ENCODE measurements around the gene ARMC8.

ARMC8 gene

DNA sequence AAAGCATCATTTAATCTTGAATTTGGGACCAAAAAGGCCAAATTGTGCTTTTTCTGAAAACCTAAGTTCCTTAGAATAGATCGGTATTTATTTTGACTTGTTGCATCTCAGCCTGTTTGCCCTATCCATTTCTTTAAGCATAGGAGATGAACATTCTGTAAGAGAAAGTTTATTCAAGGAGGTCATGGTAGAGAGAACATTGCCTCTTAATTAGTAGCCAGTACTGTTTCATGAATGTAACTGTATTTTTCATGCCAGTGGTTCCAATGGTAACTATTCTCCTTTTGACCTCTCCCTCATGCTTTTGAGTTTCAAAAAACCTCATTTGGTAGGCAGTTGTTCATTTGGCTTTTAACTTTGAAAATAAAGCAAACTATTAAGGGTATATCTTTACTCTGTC lies 55.4 kb downstream of the ARMC8 start:
- no peak overlapping the region for H2BK5ac ChIP-seq (ENCODE audit: low read depth, low read length, poor library complexity)
- H3K23ac ChIP-seq (ENCODE audit: low read length) = no peak overlapping the region
- no peak overlapping the region for H3K27ac ChIP-seq (ENCODE audit: low read depth, low read length)
- H2AK5ac ChIP-seq (ENCODE audit: low read length) = no peak overlapping the region
- no peak overlapping the region for H3K4ac ChIP-seq (ENCODE audit: low read depth, low read length)
- H4K91ac ChIP-seq (ENCODE audit: low read depth, low read length) = no peak overlapping the region
- no peaks in the 10 kb centered on the region for H3K9me3 ChIP-seq (ENCODE audit: insufficient read depth, low read depth, low read length)
- no peak overlapping the region for H2AFZ ChIP-seq (ENCODE audit: insufficient read depth, low read length, poor library complexity)
- no peaks in the 10 kb centered on the region for H3K79me2 ChIP-seq (ENCODE audit: control insufficient read depth, insufficient read depth, low read length, poor library complexity)
- H3K79me1 ChIP-seq (ENCODE audit: low read length) = no peaks in the 10 kb centered on the region
- no peaks in the 10 kb centered on the region for H3K27me3 ChIP-seq (ENCODE audit: insufficient read depth, low read length)
- H3K18ac ChIP-seq (ENCODE audit: low read length) = no peak overlapping the region
- H3K4me2 ChIP-seq (ENCODE audit: low read length) = no peak overlapping the region
- no peak overlapping the region for H2BK120ac ChIP-seq (ENCODE audit: insufficient read depth, low read length, poor library complexity)
- no peak overlapping the region for H3K9ac ChIP-seq (ENCODE audit: low read length)
- no peak overlapping the region for H3K4me3 ChIP-seq (ENCODE audit: low read depth, low read length)
- H4K12ac ChIP-seq (ENCODE audit: low read depth, low read length) = no peak overlapping the region
- H4K8ac ChIP-seq (ENCODE audit: low read depth, low read length) = no peak overlapping the region
- no peak overlapping the region for H3K14ac ChIP-seq (ENCODE audit: low read length)
- H3K36me3 ChIP-seq (ENCODE audit: control insufficient read depth in 1 of 2, insufficient read depth in 2 of 2, low read length in 2 of 2) = peaks cover 3 to 4% of the 10 kb centered on the region in 2 experiments
- WGBS (ENCODE audit: extremely low coverage, insufficient coverage, insufficient read length) = no CpG with 5 or more reads among the region's 1 CpG
- no peak for DNase-seq
- H3K4me1 ChIP-seq (ENCODE audit: control insufficient read depth in 1 of 2, insufficient read depth in 2 of 2, low read length in 2 of 2) = no peaks in the 10 kb centered on the region
- H2BK12ac ChIP-seq (ENCODE audit: low read length) = no peak overlapping the region

DNA sequence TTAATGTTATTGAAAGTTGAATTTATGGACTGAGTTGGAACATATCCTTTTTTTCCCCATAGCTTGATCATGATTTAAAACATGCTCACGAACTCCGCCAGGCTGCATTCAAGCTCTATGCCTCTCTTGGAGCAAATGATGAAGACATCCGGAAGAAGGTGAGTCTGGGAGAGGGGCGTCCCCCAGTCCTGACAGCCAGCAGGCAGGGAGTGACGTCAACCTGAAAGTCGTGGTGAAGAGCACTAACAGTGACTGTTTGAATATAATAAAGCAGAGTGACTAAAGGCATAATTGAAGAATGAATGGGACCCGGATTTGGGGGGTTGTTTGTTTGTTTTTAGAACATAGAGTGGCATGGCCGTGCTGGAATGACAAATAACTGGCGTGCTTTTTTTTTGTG lies 57.9 kb downstream of the ARMC8 start:
- Histone ChIP-seq H3K14ac (ENCODE audit: low read length) (no peak overlapping the region), H2BK5ac (ENCODE audit: low read depth, low read length, poor library complexity) (no peak overlapping the region), H4K8ac (ENCODE audit: low read depth, low read length) (no peak overlapping the region), H3K9ac (ENCODE audit: low read length) (no peak overlapping the region), H3K4me2 (ENCODE audit: low read length) (no peak overlapping the region), H2BK12ac (ENCODE audit: low read length) (no peak overlapping the region), H3K27me3 (ENCODE audit: insufficient read depth, low read length) (no peaks in the 10 kb centered on the region), H2AFZ (ENCODE audit: insufficient read depth, low read length, poor library complexity) (no peak overlapping the region), H3K79me1 (ENCODE audit: low read length) (no peaks in the 10 kb centered on the region), H3K18ac (ENCODE audit: low read length) (no peak overlapping the region), H3K4me3 (ENCODE audit: low read depth, low read length) (no peak overlapping the region), H3K4me1 (ENCODE audit: control insufficient read depth in 1 of 2, insufficient read depth in 2 of 2, low read length in 2 of 2) (no peaks in the 10 kb centered on the region), H3K9me3 (ENCODE audit: insufficient read depth, low read depth, low read length) (no peaks in the 10 kb centered on the region), H3K4ac (ENCODE audit: low read depth, low read length) (no peak overlapping the region), H3K79me2 (ENCODE audit: control insufficient read depth, insufficient read depth, low read length, poor library complexity) (no peaks in the 10 kb centered on the region), H3K23ac (ENCODE audit: low read length) (no peak overlapping the region), H4K12ac (ENCODE audit: low read depth, low read length) (no peak overlapping the region), H2AK5ac (ENCODE audit: low read length) (no peak overlapping the region), H3K36me3 (ENCODE audit: control insufficient read depth in 1 of 2, insufficient read depth in 2 of 2, low read length in 2 of 2) (peaks cover 3 to 4% of the 10 kb centered on the region in 2 experiments), H3K27ac (ENCODE audit: low read depth, low read length) (no peak overlapping the region), H4K91ac (ENCODE audit: low read depth, low read length) (no peak overlapping the region), H2BK120ac (ENCODE audit: insufficient read depth, low read length, poor library complexity) (no peak overlapping the region)
- no CpG with 5 or more reads among the region's 9 CpGs for WGBS (ENCODE audit: extremely low coverage, insufficient coverage, insufficient read length)
- DNase-seq = no peak

DNA sequence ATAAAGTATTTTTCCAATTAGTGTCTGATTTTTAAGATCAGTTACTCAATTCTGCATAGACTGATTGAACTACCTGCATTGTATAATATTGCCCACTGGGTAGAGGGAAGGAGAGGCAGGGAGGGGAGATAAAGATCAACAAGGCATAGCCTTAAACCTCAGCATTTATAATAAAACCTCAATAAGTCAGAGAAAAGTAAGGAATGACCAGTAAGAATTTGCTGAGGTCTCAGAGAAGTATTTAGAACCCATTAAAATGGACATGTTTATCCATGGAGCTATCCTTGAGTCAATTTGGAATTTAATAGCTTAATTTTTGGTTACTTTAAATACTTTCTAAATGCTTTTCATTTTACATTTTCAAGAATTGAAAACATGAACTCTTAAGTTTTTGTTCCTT lies 62.5 kb downstream of the ARMC8 start:
- H3K23ac ChIP-seq (ENCODE audit: low read length) = no peak overlapping the region
- no peak overlapping the region for H4K12ac ChIP-seq (ENCODE audit: low read depth, low read length)
- H2BK12ac ChIP-seq (ENCODE audit: low read length) = no peak overlapping the region

GRCh38 chr3:138253609-138254008 lies 66.5 kb downstream of the ARMC8 start:
- Histone ChIP-seq H3K36me3 (ENCODE audit: control insufficient read depth in 1 of 2, insufficient read depth in 2 of 2, low read length in 2 of 2) (no peaks in the 10 kb centered on the region), H2BK5ac (ENCODE audit: low read depth, low read length, poor library complexity) (no peak overlapping the region), H3K9me3 (ENCODE audit: insufficient read depth, low read depth, low read length) (no peaks in the 10 kb centered on the region), H2AK5ac (ENCODE audit: low read length) (no peak overlapping the region), H2BK12ac (ENCODE audit: low read length) (no peak overlapping the region), H4K91ac (ENCODE audit: low read depth, low read length) (no peak overlapping the region), H4K12ac (ENCODE audit: low read depth, low read length) (no peak overlapping the region), H2AFZ (ENCODE audit: insufficient read depth, low read length, poor library complexity) (no peak overlapping the region), H3K4me2 (ENCODE audit: low read length) (no peak overlapping the region), H2BK120ac (ENCODE audit: insufficient read depth, low read length, poor library complexity) (no peak overlapping the region), H3K4ac (ENCODE audit: low read depth, low read length) (no peak overlapping the region), H3K79me1 (ENCODE audit: low read length) (no peaks in the 10 kb centered on the region), H3K4me1 (ENCODE audit: control insufficient read depth in 1 of 2, insufficient read depth in 2 of 2, low read length in 2 of 2) (no peaks in the 10 kb centered on the region), H4K8ac (ENCODE audit: low read depth, low read length) (no peak overlapping the region), H3K27ac (ENCODE audit: low read depth, low read length) (no peak overlapping the region), H3K14ac (ENCODE audit: low read length) (no peak overlapping the region), H3K23ac (ENCODE audit: low read length) (no peak overlapping the region), H3K27me3 (ENCODE audit: insufficient read depth, low read length) (no peaks in the 10 kb centered on the region), H3K4me3 (ENCODE audit: low read depth, low read length) (no peak overlapping the region), H3K18ac (ENCODE audit: low read length) (no peak overlapping the region), H3K9ac (ENCODE audit: low read length) (no peak overlapping the region), H3K79me2 (ENCODE audit: control insufficient read depth, insufficient read depth, low read length, poor library complexity) (no peaks in the 10 kb centered on the region)
- peak in 1 of 2 donors; percentile 53 for DNase-seq
- WGBS (ENCODE audit: extremely low coverage, insufficient coverage, insufficient read length) = no CpG with 5 or more reads among the region's 1 CpG

More for the DNA sequence above, 62.5 kb downstream of the ARMC8 start:
- H3K36me3 ChIP-seq (ENCODE audit: control insufficient read depth in 1 of 2, insufficient read depth in 2 of 2, low read length in 2 of 2) = peaks cover 3% of the 10 kb centered on the region in 2 experiments
- H3K79me1 ChIP-seq (ENCODE audit: low read length) = no peaks in the 10 kb centered on the region
- H3K14ac ChIP-seq (ENCODE audit: low read length) = no peak overlapping the region
- no peak overlapping the region for H3K4me2 ChIP-seq (ENCODE audit: low read length)
- H3K18ac ChIP-seq (ENCODE audit: low read length) = no peak overlapping the region
- no peaks in the 10 kb centered on the region for H3K4me1 ChIP-seq (ENCODE audit: control insufficient read depth in 1 of 2, insufficient read depth in 2 of 2, low read length in 2 of 2)
- H2BK120ac ChIP-seq (ENCODE audit: insufficient read depth, low read length, poor library complexity) = no peak overlapping the region
- H3K27me3 ChIP-seq (ENCODE audit: insufficient read depth, low read length) = no peaks in the 10 kb centered on the region
- no peak overlapping the region for H4K91ac ChIP-seq (ENCODE audit: low read depth, low read length)
- H4K8ac ChIP-seq (ENCODE audit: low read depth, low read length) = no peak overlapping the region
- no peak overlapping the region for H3K4me3 ChIP-seq (ENCODE audit: low read depth, low read length)
- H3K79me2 ChIP-seq (ENCODE audit: control insufficient read depth, insufficient read depth, low read length, poor library complexity) = no peaks in the 10 kb centered on the region
- no peak overlapping the region for H2AK5ac ChIP-seq (ENCODE audit: low read length)
- H2AFZ ChIP-seq (ENCODE audit: insufficient read depth, low read length, poor library complexity) = no peak overlapping the region
- H3K4ac ChIP-seq (ENCODE audit: low read depth, low read length) = no peak overlapping the region
- H2BK5ac ChIP-seq (ENCODE audit: low read depth, low read length, poor library complexity) = no peak overlapping the region
- no peaks in the 10 kb centered on the region for H3K9me3 ChIP-seq (ENCODE audit: insufficient read depth, low read depth, low read length)
- no peak overlapping the region for H3K9ac ChIP-seq (ENCODE audit: low read length)
- no peak for DNase-seq
- no peak overlapping the region for H3K27ac ChIP-seq (ENCODE audit: low read depth, low read length)

All from trophoblast cell (in vitro differentiated cells and primary cell).